Neural cell (in vitro differentiated cells): Measurements from ENCODE around the gene AQP6. TPM values are rescaled to one million over a fixed set of nuclear protein-coding genes. Genes with fewer than 3 reads are reported as not detected.

ENCODE experiments used
- H2AFZ ChIP-seq: fragments of 200-600, 300-800 bp; sonication (generic), shearing (Covaris generic); 2 replicates; pipeline ENCODE4 v1.6.0; 2014; ENCODE audit warnings: low read depth, mild to moderate bottlenecking, antibody characterized with exemption, low read length, moderate library complexity
- H3F3A ChIP-seq: fragments of 200-600 bp; shearing (Covaris generic); 2 replicates; pipeline ENCODE4 v1.6.1; 2016; ENCODE audit warnings: mild to moderate bottlenecking, moderate library complexity, mixed read lengths, antibody characterized with exemption, low read length; ENCODE audit not compliant: insufficient read depth, poor library complexity, severe bottlenecking
- H3K27ac ChIP-seq: fragments of 200-600, 300-800 bp; sonication (generic), shearing (Covaris generic); 2 replicates; pipeline ENCODE4 v1.5.1; 2014; ENCODE audit warnings: mild to moderate bottlenecking, low read length, moderate library complexity
- H3K27me3 ChIP-seq: fragments of 300-800, 200-600 bp; sonication (generic), shearing (Covaris generic); 2 replicates; pipeline ENCODE4 v1.6.0; 2014; ENCODE audit warnings: mild to moderate bottlenecking, low read depth, low read length, moderate library complexity; ENCODE audit not compliant: insufficient read depth
- H3K36me3 ChIP-seq: fragments of 300-800, 200-600 bp; sonication (generic), shearing (Covaris generic); 2 replicates; pipeline ENCODE4 v1.5.1; 2014; ENCODE audit warnings: mild to moderate bottlenecking, antibody characterized with exemption, low read length, moderate library complexity; ENCODE audit not compliant: insufficient read depth
- H3K4me2 ChIP-seq: fragments of 300-800, 200-600 bp; sonication (generic), shearing (Covaris generic); 2 replicates; pipeline ENCODE4 v1.6.0; 2014; ENCODE audit warnings: mild to moderate bottlenecking, low read length
- H3K4me3 ChIP-seq: fragments of 300-800, 200-600 bp; sonication (generic), shearing (Covaris generic); 2 replicates; pipeline ENCODE4 v1.5.1; 2014; ENCODE audit warnings: mild to moderate bottlenecking, low read length, moderate library complexity
- H3K79me2 ChIP-seq: fragments of 200-600 bp; shearing (Covaris generic); replicated peaks from 2 replicates; pipeline ENCODE4 v1.6.0; 2014; ENCODE audit warnings: mild to moderate bottlenecking, low read length, moderate library complexity; ENCODE audit not compliant: insufficient read depth
- H3K9ac ChIP-seq: fragments of 300-800, 200-600 bp; sonication (generic), shearing (Covaris generic); 2 replicates; pipeline ENCODE4 v1.6.1; 2016; ENCODE audit warnings: mild to moderate bottlenecking, low read length, mixed read lengths
- H3K9me2 ChIP-seq: fragments of 200-600 bp; shearing (Covaris generic); 2 replicates; pipeline ENCODE4 v1.6.1; 2016; ENCODE audit warnings: mild to moderate bottlenecking, low read length, mixed read lengths; ENCODE audit not compliant: insufficient read depth
- H3K9me3 ChIP-seq: fragments of 200-600, 300-800 bp; sonication (generic), shearing (Covaris generic); 2 replicates; pipeline ENCODE4 v1.6.1; 2016; ENCODE audit warnings: mild to moderate bottlenecking, mixed run types, low read length, moderate library complexity, mixed read lengths
- H4K20me1 ChIP-seq: fragments of 200-600 bp; shearing (Covaris generic); 2 replicates; pipeline ENCODE4 v1.6.1; 2016; ENCODE audit warnings: mild to moderate bottlenecking, mixed run types; ENCODE audit not compliant: insufficient read depth
- EP300 ChIP-seq: fragments of 450-650 bp; conservative IDR thresholded peaks from 2 replicates; pipeline ENCODE4 v1.6.1; 2014; ENCODE audit warnings: antibody characterized with exemption, mild to moderate bottlenecking, moderate library complexity; ENCODE audit not compliant: poor library complexity, severe bottlenecking
- EZH2 ChIP-seq: fragments of 200-600, 300-800 bp; shearing (Covaris generic), sonication (generic); IDR thresholded peaks from 2 replicates; pipeline ENCODE4 v1.6.1; 2014; ENCODE audit warnings: antibody characterized with exemption, low read length, borderline replicate concordance, mild to moderate bottlenecking; ENCODE audit not compliant: insufficient read depth, poor library complexity, severe bottlenecking
- MXI1 ChIP-seq: fragments of 450-650 bp; conservative IDR thresholded peaks from 2 replicates; pipeline ENCODE4 v1.6.1; 2014; ENCODE audit warnings: antibody characterized with exemption, mild to moderate bottlenecking; ENCODE audit not compliant: poor library complexity, severe bottlenecking
- POLR2AphosphoS5 ChIP-seq: IDR thresholded peaks from 2 replicates; pipeline ENCODE4 v1.6.1; 2012
- RAD21 ChIP-seq: fragments of 450-650 bp; conservative IDR thresholded peaks from 2 replicates; pipeline ENCODE4 v1.6.1; 2014; ENCODE audit warnings: antibody characterized with exemption, mild to moderate bottlenecking, moderate library complexity
- SMC3 ChIP-seq: fragments of 450-650 bp; conservative IDR thresholded peaks from 2 replicates; pipeline ENCODE4 v1.6.1; 2014; ENCODE audit warnings: antibody characterized with exemption, mild to moderate bottlenecking, moderate library complexity; ENCODE audit not compliant: poor library complexity
- TAF1 ChIP-seq: IDR thresholded peaks from 2 replicates; pipeline ENCODE4 v1.6.1; 2012; ENCODE audit warnings: low read depth
- polyA plus RNA-seq: library from polyadenylated mRNA; depleted of rRNA; stranded (reverse); fragments of >200 nt; gene quantifications from 2 replicates; pipeline ENCODE4 v1.2.3, GENCODE V29; 2014
- TF ChIP-seq, protein P1 (sequence below): fragments of 450-650 bp; IDR thresholded peaks from 2 replicates; pipeline ENCODE4 v1.5.1; 2014; ENCODE audit warnings: antibody characterized with exemption, mild to moderate bottlenecking, moderate library complexity; ENCODE audit not compliant: poor library complexity, severe bottlenecking
- TF ChIP-seq, protein P2 (sequence below): IDR thresholded peaks from 2 replicates; pipeline ENCODE4 v1.6.1; 2012; ENCODE audit warnings: borderline replicate concordance

The AQP6 gene
- polyA plus RNA-seq, 1 donor from 2014 or later = not detected

DNA sequence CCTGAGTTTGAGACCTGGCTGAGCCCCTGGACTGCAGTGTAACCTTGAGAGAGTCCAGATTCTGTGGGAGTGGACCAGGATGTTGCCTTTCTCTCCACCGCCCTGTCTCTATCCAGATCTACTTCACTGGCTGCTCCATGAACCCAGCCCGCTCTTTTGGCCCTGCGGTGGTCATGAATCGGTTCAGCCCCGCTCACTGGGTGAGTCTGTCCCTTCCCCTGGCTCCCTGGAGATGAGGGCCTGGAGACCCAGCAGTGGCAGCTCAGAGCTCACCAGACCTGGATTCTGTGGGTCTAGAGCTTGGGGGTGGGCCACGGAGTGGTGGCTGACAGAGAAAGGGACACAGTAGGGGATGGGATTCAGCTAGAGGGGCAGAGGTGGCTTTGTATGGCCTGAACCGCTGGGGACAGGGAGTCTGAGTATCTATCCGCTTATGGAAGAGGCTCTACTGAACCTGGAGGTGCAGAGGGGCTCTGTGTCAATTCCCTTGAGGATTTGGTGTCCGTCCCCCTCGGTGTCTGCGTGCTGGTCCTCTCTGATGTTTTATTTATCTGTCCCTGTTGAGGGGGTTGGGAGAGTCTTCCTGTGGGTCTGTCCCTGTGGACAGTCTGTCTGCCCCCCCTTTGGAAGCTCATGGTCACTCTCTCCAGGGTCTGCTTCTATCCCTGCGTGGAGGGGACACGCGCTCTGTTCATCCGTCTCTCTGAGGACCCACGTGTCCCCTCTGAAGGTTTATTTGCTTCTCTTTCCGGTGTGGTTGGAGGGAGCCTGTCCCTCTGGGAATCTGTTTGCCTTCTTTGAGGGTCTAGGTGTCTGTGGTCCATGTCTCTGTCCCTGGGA, 8.6 kb upstream of the AQP6 start:
- H3K27me3 ChIP-seq = peaks cover 32% of the 10 kb centered on the region
- no peaks in the 10 kb centered on the region for H3K79me2 ChIP-seq
- TF ChIP-seq, protein P1, sequence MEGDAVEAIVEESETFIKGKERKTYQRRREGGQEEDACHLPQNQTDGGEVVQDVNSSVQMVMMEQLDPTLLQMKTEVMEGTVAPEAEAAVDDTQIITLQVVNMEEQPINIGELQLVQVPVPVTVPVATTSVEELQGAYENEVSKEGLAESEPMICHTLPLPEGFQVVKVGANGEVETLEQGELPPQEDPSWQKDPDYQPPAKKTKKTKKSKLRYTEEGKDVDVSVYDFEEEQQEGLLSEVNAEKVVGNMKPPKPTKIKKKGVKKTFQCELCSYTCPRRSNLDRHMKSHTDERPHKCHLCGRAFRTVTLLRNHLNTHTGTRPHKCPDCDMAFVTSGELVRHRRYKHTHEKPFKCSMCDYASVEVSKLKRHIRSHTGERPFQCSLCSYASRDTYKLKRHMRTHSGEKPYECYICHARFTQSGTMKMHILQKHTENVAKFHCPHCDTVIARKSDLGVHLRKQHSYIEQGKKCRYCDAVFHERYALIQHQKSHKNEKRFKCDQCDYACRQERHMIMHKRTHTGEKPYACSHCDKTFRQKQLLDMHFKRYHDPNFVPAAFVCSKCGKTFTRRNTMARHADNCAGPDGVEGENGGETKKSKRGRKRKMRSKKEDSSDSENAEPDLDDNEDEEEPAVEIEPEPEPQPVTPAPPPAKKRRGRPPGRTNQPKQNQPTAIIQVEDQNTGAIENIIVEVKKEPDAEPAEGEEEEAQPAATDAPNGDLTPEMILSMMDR = no peak
- no peak for TF ChIP-seq POLR2AphosphoS5
- TF ChIP-seq EZH2 = no peak
- TF ChIP-seq EP300 = no peak
- TF ChIP-seq, protein P2, sequence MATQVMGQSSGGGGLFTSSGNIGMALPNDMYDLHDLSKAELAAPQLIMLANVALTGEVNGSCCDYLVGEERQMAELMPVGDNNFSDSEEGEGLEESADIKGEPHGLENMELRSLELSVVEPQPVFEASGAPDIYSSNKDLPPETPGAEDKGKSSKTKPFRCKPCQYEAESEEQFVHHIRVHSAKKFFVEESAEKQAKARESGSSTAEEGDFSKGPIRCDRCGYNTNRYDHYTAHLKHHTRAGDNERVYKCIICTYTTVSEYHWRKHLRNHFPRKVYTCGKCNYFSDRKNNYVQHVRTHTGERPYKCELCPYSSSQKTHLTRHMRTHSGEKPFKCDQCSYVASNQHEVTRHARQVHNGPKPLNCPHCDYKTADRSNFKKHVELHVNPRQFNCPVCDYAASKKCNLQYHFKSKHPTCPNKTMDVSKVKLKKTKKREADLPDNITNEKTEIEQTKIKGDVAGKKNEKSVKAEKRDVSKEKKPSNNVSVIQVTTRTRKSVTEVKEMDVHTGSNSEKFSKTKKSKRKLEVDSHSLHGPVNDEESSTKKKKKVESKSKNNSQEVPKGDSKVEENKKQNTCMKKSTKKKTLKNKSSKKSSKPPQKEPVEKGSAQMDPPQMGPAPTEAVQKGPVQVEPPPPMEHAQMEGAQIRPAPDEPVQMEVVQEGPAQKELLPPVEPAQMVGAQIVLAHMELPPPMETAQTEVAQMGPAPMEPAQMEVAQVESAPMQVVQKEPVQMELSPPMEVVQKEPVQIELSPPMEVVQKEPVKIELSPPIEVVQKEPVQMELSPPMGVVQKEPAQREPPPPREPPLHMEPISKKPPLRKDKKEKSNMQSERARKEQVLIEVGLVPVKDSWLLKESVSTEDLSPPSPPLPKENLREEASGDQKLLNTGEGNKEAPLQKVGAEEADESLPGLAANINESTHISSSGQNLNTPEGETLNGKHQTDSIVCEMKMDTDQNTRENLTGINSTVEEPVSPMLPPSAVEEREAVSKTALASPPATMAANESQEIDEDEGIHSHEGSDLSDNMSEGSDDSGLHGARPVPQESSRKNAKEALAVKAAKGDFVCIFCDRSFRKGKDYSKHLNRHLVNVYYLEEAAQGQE = no peak
- no peak for TF ChIP-seq MXI1
- TF ChIP-seq TAF1 = no peak
- TF ChIP-seq SMC3 = no peak
- no peak for TF ChIP-seq RAD21
- no peaks in the 10 kb centered on the region for H3K36me3 ChIP-seq
- no peak overlapping the region for H3K27ac ChIP-seq
- H3K9me3 ChIP-seq = no peaks in the 10 kb centered on the region
- H3K9ac ChIP-seq = no peak overlapping the region
- H4K20me1 ChIP-seq = no peaks in the 10 kb centered on the region
- no peak overlapping the region for H2AFZ ChIP-seq
- H3K4me3 ChIP-seq = no peak overlapping the region
- H3K4me2 ChIP-seq = no peak overlapping the region
- H3F3A ChIP-seq = no peaks in the 10 kb centered on the region
- H3K9me2 ChIP-seq = no peaks in the 10 kb centered on the region

DNA sequence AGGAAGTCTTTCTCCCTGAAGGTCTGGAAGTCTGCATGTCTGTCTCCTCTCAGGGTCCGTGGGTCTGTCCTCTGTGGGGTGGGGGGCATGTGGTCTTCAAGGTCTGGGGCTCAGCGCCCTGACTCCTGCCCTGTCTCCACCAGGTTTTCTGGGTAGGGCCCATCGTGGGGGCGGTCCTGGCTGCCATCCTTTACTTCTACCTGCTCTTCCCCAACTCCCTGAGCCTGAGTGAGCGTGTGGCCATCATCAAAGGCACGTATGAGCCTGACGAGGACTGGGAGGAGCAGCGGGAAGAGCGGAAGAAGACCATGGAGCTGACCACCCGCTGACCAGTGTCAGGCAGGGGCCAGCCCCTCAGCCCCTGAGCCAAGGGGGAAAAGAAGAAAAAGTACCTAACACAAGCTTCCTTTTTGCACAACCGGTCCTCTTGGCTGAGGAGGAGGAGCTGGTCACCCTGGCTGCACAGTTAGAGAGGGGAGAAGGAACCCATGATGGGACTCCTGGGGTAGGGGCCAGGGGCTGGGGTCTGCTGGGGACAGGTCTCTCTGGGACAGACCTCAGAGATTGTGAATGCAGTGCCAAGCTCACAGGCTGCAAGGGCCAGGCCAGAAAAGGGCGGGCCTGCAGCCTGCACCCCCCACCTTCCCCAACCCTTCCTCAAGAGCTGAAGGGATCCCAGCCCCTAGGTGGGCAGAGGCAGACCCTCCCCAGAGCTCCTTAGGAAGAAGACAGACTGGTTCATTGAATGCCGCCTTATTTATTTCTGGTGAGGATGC, 7.7 kb upstream of the AQP6 start:
- Histone ChIP-seq H3K36me3 (no peaks in the 10 kb centered on the region), H2AFZ (no peak overlapping the region), H3K9me3 (no peaks in the 10 kb centered on the region), H3K4me2 (no peak overlapping the region), H3K9ac (no peak overlapping the region), H3K27ac (no peak overlapping the region), H3K4me3 (no peak overlapping the region), H3K79me2 (no peaks in the 10 kb centered on the region), H3K9me2 (no peaks in the 10 kb centered on the region), H3K27me3 (peaks cover 25% of the 10 kb centered on the region), H3F3A (no peaks in the 10 kb centered on the region), H4K20me1 (no peaks in the 10 kb centered on the region)
- TF ChIP-seq EZH2 = no peak
- no peak for TF ChIP-seq RAD21
- no peak for TF ChIP-seq MXI1
- TF ChIP-seq TAF1 = no peak
